Epithelial cell of esophagus (primary cell): Measurements from ENCODE around the gene DUS3L.

Source experiments
- DNase-seq: peaks from one replicate; pipeline ENCODE4 v3.0.0; 2010; ENCODE audit warnings: low read depth
- H3K4me3 ChIP-seq: 2 replicates; pipeline ENCODE4 v1.5.1; 2011; ENCODE audit warnings: mild to moderate bottlenecking, low read length, control low read depth
- CTCF ChIP-seq: IDR thresholded peaks from 2 replicates; pipeline ENCODE4 v1.5.1; 2011; ENCODE audit warnings: low read depth, mild to moderate bottlenecking, low read length, control low read depth, inconsistent platforms; ENCODE audit not compliant: insufficient read depth; ENCODE audit errors: missing control alignments

Gene DUS3L

GRCh38 chr19:5738423-5738822, 52.5 kb downstream of the DUS3L start:
- no peak for TF ChIP-seq CTCF
- H3K4me3 ChIP-seq: no peak overlapping the region
- peak; percentile 74 for DNase-seq
